Heart right ventricle (tissue), 16 donors: Measurements from ENCODE around the gene RAMP3. TPM values are rescaled to one million over a fixed set of nuclear protein-coding genes. Genes with fewer than 3 reads are reported as not detected.
A peak's percentile ranks its signal among the peaks of the same experiment; 100 is the strongest.

Source experiments
- ATAC-seq, 8 donors: fragments of 200-7000 bp; cut with Tn5 transposase; one replicate each; pipeline ENCODE4 v1.9.1; 2020; ENCODE audit warnings: mild to moderate bottlenecking in 8 of 8, moderate library complexity in 8 of 8, moderate number of reproducible peaks in 1 of 8
- DNase-seq, 2 donors: peaks; one replicate each; pipeline ENCODE4 v3.0.0-alpha.2; 2020
- H3K27ac ChIP-seq, 10 donors: fragments of 200-600 bp; sonication (generic) in 2 of 10; one replicate each; pipeline versions ENCODE4 v1.5.0 to v1.8.0; 2020 to 2022; ENCODE audit warnings: mild to moderate bottlenecking in 3 of 10
- H3K27me3 ChIP-seq, 7 donors: fragments of 200-600 bp; one replicate each; pipeline ENCODE4 v1.8.0; 2021 to 2022; ENCODE audit warnings: mild to moderate bottlenecking in 2 of 7
- H3K36me3 ChIP-seq, 9 donors: fragments of 200-600 bp; sonication (generic) in 1 of 9; one replicate each; pipeline versions ENCODE4 v1.5.0 to v1.8.0; 2020 to 2022; ENCODE audit warnings: mild to moderate bottlenecking in 2 of 9
- H3K4me1 ChIP-seq, 9 donors: fragments of 200-600 bp; sonication (generic) in 1 of 9; one replicate each; pipeline versions ENCODE4 v1.5.0 to v1.8.0; 2020 to 2022; ENCODE audit warnings: mild to moderate bottlenecking in 4 of 9
- H3K4me3 ChIP-seq, 10 donors: fragments of 200-600 bp; sonication (generic) in 2 of 10; one replicate each; pipeline versions ENCODE4 v1.5.0 to v1.8.0; 2020 to 2022; ENCODE audit warnings: mild to moderate bottlenecking in 7 of 10, moderate library complexity in 2 of 10
- H3K9me3 ChIP-seq, 11 donors: fragments of 200-600 bp in 10 of 11; sonication (generic) in 2 of 11; one replicate each; pipeline versions ENCODE4 v1.5.0 to v1.8.0; 2013 to 2022; ENCODE audit warnings: mild to moderate bottlenecking in 2 of 11, control low read depth in 1 of 11, moderate library complexity in 1 of 11
- CTCF ChIP-seq, 9 donors: fragments of 200-600 bp; sonication (generic) in 2 of 9; IDR thresholded peaks; one replicate each; pipeline versions ENCODE4 v1.5.0 to v1.8.0; 2021 to 2022; ENCODE audit warnings: antibody characterized with exemption in 9 of 9, mild to moderate bottlenecking in 5 of 9, moderate library complexity in 1 of 9
- WGBS, 2 donors: extraction: QIAGEN DNeasy Blood & Tissue Kit; methylation state at CpG; one replicate each; pipeline ENCODE4 v1.1.7; 2013; ENCODE audit warnings: inconsistent platforms in 1 of 2; 5-methylcytosine and 5-hydroxymethylcytosine counted together
- intact Hi-C, 10 donors: fragments of 100-400 bp; cut with DNase I; formaldehyde crosslinking; loops; one replicate each; pipeline versions ENCODE4 v1.11.1 to v1.14.2; 2022
- polyA plus RNA-seq, 2 donors: library from polyadenylated mRNA; stranded (reverse); fragments of 200-250 nt; gene quantifications; one replicate each; pipeline ENCODE4 v1.2.3, GENCODE V29; 2013
- total RNA-seq, 10 donors: library from RNA; stranded (reverse); fragmentation: NEBNext Ultra II Directional in 3 of 10; extraction: Animal tissue kit (Norgen Biotek cat#: 25700) in 3 of 10; gene quantifications; one replicate each; pipeline versions ENCODE4 v1.2.1 to v1.2.4, GENCODE V29; 2021 to 2023
- donor health status: Arrhythmogenic right ventricular cardiomyopathy.
- donor health status: ischemic (EF 13 %, LVEDD 7.1; RV severe dilation, severe dysfunction).
- donor health status: healthy with polysubstance abuse.
- donor health status: DM: no; HTN: yes; CAD: no.
- donor health status: DM: no; HTN: no; CAD: no.
- donor health status: ischemic (EF 25% LVEDD 6.9; RV normal size, moderate dysfunction).
- donor health status: ischemic (EF 25% LVEDD 5.7; RV mildly dilated, moderate dysfunction).
- donor health status: healthy.
- donor health status: DM: yes; HTN: yes; CAD: no.
- donor health status: Ischemic cardiomyopathy.
- donor health status: ischemic (EF 35%, LVEDD 5.7; RV mildly dilated, moderate dysfunction).
- donor health status: nonischemic (EF 11% LVEDD 7.7; RV severe dilation, severe dysfunction).
- donor health status: DM: yes; HTN: yes; CAD: no.
- donor health status: PGD.
- donor health status: ischemic (EF 29% LVEDD 5.4; RV normal size, mild dysfunction).
- donor health status: nonischemic (EF 23%, LVEDD 6.1; RV moderate dilation, normal function).

The RAMP3 gene
- total and polyA plus RNA-seq, 12 donors: 12.7 to 70.2 (median 29.1) TPM

GRCh38 chr7:45117582-45117981 is 40.0 kb upstream of the RAMP3 start:
- DNase-seq: no peak

GRCh38 chr7:45118292-45118691 is 39.3 kb upstream of the RAMP3 start:
- intact Hi-C loops: loop anchor here in 1 of 10 donors (10.0 kb wide), 1 partner anchor 233 kb away; the partner anchor contains the start of gene PURB
- Histone ChIP-seq H3K9me3 (no peaks in the 10 kb centered on the region), H3K27ac (no peak overlapping the region), H3K27me3 (no peaks in the 10 kb centered on the region), H3K4me1 (no peaks in the 10 kb centered on the region), H3K36me3 (no peaks in the 10 kb centered on the region), H3K4me3 (no peak overlapping the region)
- DNase-seq (no peak), ATAC-seq (no peak)
- 91 to 94% methylated on average over 4 of the region's 4 CpGs for whole genome bisulfite sequencing, 2 donors
- no peak for TF ChIP-seq CTCF (IDR thresholded peaks at IDR 0.05)

More at GRCh38 chr7:45117582-45117981, 40.0 kb upstream of the RAMP3 start:
- no peak overlapping the region for H3K4me3 ChIP-seq
- no peaks in the 10 kb centered on the region for H3K27me3 ChIP-seq
- ATAC-seq: peak in 1 of 8 donors; percentile 17
- H3K9me3 ChIP-seq: no peaks in the 10 kb centered on the region
- no peak for TF ChIP-seq CTCF (IDR thresholded peaks at IDR 0.05)
- intact Hi-C loops: loop anchor here in 1 of 10 donors (10.0 kb wide), 1 partner anchor 233 kb away; the partner anchor contains the start of gene PURB
- H3K36me3 ChIP-seq: no peaks in the 10 kb centered on the region
- 68 to 72% methylated on average over 4 of the region's 4 CpGs for WGBS, 2 donors
- H3K27ac ChIP-seq: no peak overlapping the region
- H3K4me1 ChIP-seq: peaks cover 0 to 3% (median under 1%) of the 10 kb centered on the region in 9 donors

GRCh38 chr7:45118889-45119331 is 38.7 kb upstream of the RAMP3 start:
- H3K4me1 ChIP-seq: no peaks in the 10 kb centered on the region
- 88 to 91% methylated on average over 3 of the region's 3 CpGs for whole genome bisulfite sequencing, 2 donors
- H3K27me3 ChIP-seq: no peaks in the 10 kb centered on the region
- ATAC-seq (peak in 1 of 8 donors; percentile 21), DNase-seq (no peak)
- intact Hi-C loops: loop anchor here in 1 of 10 donors (10.0 kb wide), 1 partner anchor 234 kb away; the partner anchor contains the start of gene PURB
- TF ChIP-seq CTCF (IDR thresholded peaks at IDR 0.05): no peak
- no peaks in the 10 kb centered on the region for H3K9me3 ChIP-seq
- no peak overlapping the region for H3K4me3 ChIP-seq
- H3K27ac ChIP-seq: no peak overlapping the region
- no peaks in the 10 kb centered on the region for H3K36me3 ChIP-seq

- no peak overlapping the region for H3K27ac ChIP-seq
- no peaks in the 10 kb centered on the region for H3K27me3 ChIP-seq
- intact Hi-C loops: loop anchor here in 1 of 10 donors (10.0 kb wide), 1 partner anchor 235 kb away; the partner anchor contains the start of gene PURB
- no peak for ATAC-seq
- H3K36me3 ChIP-seq: no peaks in the 10 kb centered on the region
- TF ChIP-seq CTCF (IDR thresholded peaks at IDR 0.05): no peak
- no peak for DNase-seq
- 93 to 95% methylated on average over 3 of the region's 3 CpGs for WGBS, 2 donors
- H3K9me3 ChIP-seq: no peaks in the 10 kb centered on the region
- H3K4me3 ChIP-seq: no peak overlapping the region
- no peaks in the 10 kb centered on the region for H3K4me1 ChIP-seq
Measured at GRCh38 chr7:45119550-45119949, 38.0 kb upstream of the RAMP3 start.
